Stomach (tissue), 4 donors: ENCODE results near the gene SPSB4.

Source experiments
- EP300 ChIP-seq: sonication (generic); formaldehyde crosslinking; IDR thresholded peaks from one replicate; pipeline ENCODE4 v1.6.1; 2017; ENCODE audit warnings: antibody characterized with exemption
- POLR2A ChIP-seq, 4 donors: fragments of 450-650 bp; IDR thresholded peaks; one replicate each; pipeline ENCODE4 v1.6.1; 2016; ENCODE audit warnings: antibody characterized with exemption in 4 of 4, control low read depth in 2 of 4, mild to moderate bottlenecking in 1 of 4, moderate library complexity in 1 of 4
- POLR2AphosphoS5 ChIP-seq, 3 donors: sonication (generic); formaldehyde crosslinking; IDR thresholded peaks; one replicate each; pipeline ENCODE4 v1.6.1; 2016; ENCODE audit warnings: antibody characterized with exemption in 3 of 3
- TF ChIP-seq, protein P1 (sequence below), 7 experiments: fragments of 450-650 bp in 4 of 7; fragments of 200-600 bp in 3 of 7; sonication (generic) in 3 of 7; IDR thresholded peaks; one replicate each; pipeline ENCODE4 v1.5.1; 2016 to 2019; ENCODE audit warnings: antibody characterized with exemption in 7 of 7, control low read depth in 2 of 7, mild to moderate bottlenecking in 1 of 7

DNA sequence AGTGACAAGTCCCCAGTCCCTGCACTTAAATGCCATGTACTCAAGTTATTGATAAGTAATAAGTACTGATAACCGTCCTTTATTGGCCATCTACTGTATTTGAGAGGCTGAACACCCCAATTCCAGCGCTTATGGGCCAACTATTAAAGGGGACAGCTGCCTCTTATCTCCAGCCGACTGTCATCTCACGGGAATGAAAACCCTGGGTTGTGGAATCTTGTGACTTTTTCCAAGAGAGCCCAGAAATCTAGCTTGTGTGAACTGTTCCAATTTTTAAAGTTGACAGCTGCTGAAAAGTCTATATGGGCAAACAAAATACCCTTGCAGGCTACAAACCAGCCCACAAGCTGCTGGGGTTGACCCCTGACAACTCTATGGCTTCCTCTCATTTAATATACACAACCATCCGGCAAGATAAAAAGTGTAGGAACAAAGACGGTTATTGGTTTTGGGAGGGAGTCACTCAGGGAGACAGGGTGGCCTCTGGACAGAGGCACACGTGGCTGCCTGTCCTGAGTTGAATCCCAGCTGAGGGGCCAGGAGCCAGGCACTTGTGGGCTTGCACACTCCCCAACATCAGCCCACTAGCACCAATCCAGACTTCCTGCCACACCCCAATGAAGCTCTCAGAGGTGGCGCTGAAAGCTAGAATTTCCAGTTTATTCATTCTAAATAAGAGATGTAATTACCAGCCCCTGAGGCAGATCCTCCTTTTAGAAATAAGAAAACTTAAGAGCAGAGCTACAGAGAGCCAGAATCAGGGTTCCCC is 16.2 kb downstream of the SPSB4 start:
- TF ChIP-seq POLR2AphosphoS5 (IDR thresholded peaks at IDR 0.05) (no peak), POLR2A (IDR thresholded peaks at IDR 0.05) (no peak), EP300 (no peak)
- TF ChIP-seq, protein P1, sequence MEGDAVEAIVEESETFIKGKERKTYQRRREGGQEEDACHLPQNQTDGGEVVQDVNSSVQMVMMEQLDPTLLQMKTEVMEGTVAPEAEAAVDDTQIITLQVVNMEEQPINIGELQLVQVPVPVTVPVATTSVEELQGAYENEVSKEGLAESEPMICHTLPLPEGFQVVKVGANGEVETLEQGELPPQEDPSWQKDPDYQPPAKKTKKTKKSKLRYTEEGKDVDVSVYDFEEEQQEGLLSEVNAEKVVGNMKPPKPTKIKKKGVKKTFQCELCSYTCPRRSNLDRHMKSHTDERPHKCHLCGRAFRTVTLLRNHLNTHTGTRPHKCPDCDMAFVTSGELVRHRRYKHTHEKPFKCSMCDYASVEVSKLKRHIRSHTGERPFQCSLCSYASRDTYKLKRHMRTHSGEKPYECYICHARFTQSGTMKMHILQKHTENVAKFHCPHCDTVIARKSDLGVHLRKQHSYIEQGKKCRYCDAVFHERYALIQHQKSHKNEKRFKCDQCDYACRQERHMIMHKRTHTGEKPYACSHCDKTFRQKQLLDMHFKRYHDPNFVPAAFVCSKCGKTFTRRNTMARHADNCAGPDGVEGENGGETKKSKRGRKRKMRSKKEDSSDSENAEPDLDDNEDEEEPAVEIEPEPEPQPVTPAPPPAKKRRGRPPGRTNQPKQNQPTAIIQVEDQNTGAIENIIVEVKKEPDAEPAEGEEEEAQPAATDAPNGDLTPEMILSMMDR (IDR thresholded peaks at IDR 0.05) = no peak
